ENCODE data around the gene UHMK1. TPM values are rescaled to one million over a fixed set of nuclear protein-coding genes. Genes with fewer than 3 reads are reported as not detected.

UHMK1 gene
- total RNA-seq, 1 experiment from 2014 or later = 75.1 TPM

GRCh38 chr1:162500805-162501204 lies 3.2 kb downstream of the UHMK1 start:
- Histone ChIP-seq H3K4me3 (replicated peaks in 1 of 2; ENCODE audit: low read depth in 1 of 2, low read length in 2 of 2) (no peak overlapping the region), H3K36me3 (ENCODE audit: control insufficient read depth in 1 of 2, insufficient read depth in 2 of 2, low read length in 2 of 2) (peaks cover 23 to 35% of the 10 kb centered on the region in 2 experiments)

GRCh38 chr1:162502077-162502476 lies 4.5 kb downstream of the UHMK1 start:
- no peak for DNase-seq (ENCODE audit: low read depth, low spot score)
- intact Hi-C loops (cut with micrococcal nuclease) = no loop called here
- no peak for TF ChIP-seq POLR2A (IDR thresholded peaks at IDR 0.05; ENCODE audit: borderline replicate concordance, extremely low read depth, insufficient read depth, insufficient read length)
- no peak for TF ChIP-seq TCF7L2 (IDR thresholded peaks at IDR 0.05; ENCODE audit: borderline replicate concordance, extremely low read depth, insufficient read depth, insufficient read length)
- no peak for TF ChIP-seq EZH2phosphoT487 (IDR thresholded peaks at IDR 0.05; ENCODE audit: borderline replicate concordance)
- no peak for TF ChIP-seq CEBPB (IDR thresholded peaks at IDR 0.05; ENCODE audit: low read depth)
- no peak for TF ChIP-seq ZNF274 (IDR thresholded peaks at IDR 0.05; ENCODE audit: low read depth, low read length)
- no peak for TF ChIP-seq JUND (IDR thresholded peaks at IDR 0.05)
- TF ChIP-seq CBX3 (IDR thresholded peaks at IDR 0.05; ENCODE audit: low read depth) = no peak
- no peak for TF ChIP-seq MAX (IDR thresholded peaks at IDR 0.05)
- no peak for TF ChIP-seq SIN3A (IDR thresholded peaks at IDR 0.05; ENCODE audit: low read depth)
- TF ChIP-seq FOSL1 (IDR thresholded peaks at IDR 0.05; ENCODE audit: low read depth) = no peak
- no peak for TF ChIP-seq RAD21 (IDR thresholded peaks at IDR 0.05; ENCODE audit: low read depth)
- TF ChIP-seq ELF1 (IDR thresholded peaks at IDR 0.05; ENCODE audit: borderline replicate concordance, low read depth) = no peak
- TF ChIP-seq EZH2 (IDR thresholded peaks at IDR 0.05) = no peak
- TF ChIP-seq CTCF (IDR thresholded peaks at IDR 0.05 in 2 of 3, conservative IDR thresholded peaks at IDR 0.05 in 1 of 3; ENCODE audit: borderline replicate concordance in 1 of 3, insufficient read depth in 1 of 3, low read depth in 2 of 3, low read length in 2 of 3) = no peak
- no peak for TF ChIP-seq EGR1 (IDR thresholded peaks at IDR 0.05; ENCODE audit: low read depth)
- TF ChIP-seq ZFX (IDR thresholded peaks at IDR 0.05) = no peak
- TF ChIP-seq POLR2AphosphoS5 (IDR thresholded peaks at IDR 0.05; ENCODE audit: low read depth, low read length) = no peak
- no peak for TF ChIP-seq ATF3 (IDR thresholded peaks at IDR 0.05)
- TF ChIP-seq YY1 (IDR thresholded peaks at IDR 0.05; ENCODE audit: extremely low read depth, insufficient replicate concordance, low read depth, low read length) = no peak
- no peak for ATAC-seq
- Histone ChIP-seq H3K9me2 (ENCODE audit: insufficient read depth) (no peaks in the 10 kb centered on the region), H3K79me2 (ENCODE audit: insufficient read depth, low read length) (peaks cover 74% of the 10 kb centered on the region), H2AFZ (ENCODE audit: low read depth, low read length, poor library complexity, severe bottlenecking) (no peak overlapping the region), H3K27me3 (ENCODE audit: insufficient read depth, low read length) (no peaks in the 10 kb centered on the region), H3K27ac (ENCODE audit: low read depth, low read length) (no peak overlapping the region), H4K20me1 (ENCODE audit: insufficient read depth) (no peaks in the 10 kb centered on the region; the same call in 1 of the 2 replicates), H3K4me2 (ENCODE audit: low read length) (no peak overlapping the region), H3K4me3 (replicated peaks in 1 of 2; ENCODE audit: low read depth in 1 of 2, low read length in 2 of 2) (no peak overlapping the region), H3K9me3 (ENCODE audit: control insufficient read depth in 1 of 2, insufficient read depth in 1 of 2, low read depth in 1 of 2, low read length in 2 of 2) (no peaks in the 10 kb centered on the region), H3K36me3 (ENCODE audit: control insufficient read depth in 1 of 2, insufficient read depth in 2 of 2, low read length in 2 of 2) (peaks cover 24 to 41% of the 10 kb centered on the region in 2 experiments), H3K4me1 (ENCODE audit: control insufficient read depth in 1 of 2, insufficient read depth in 2 of 2, low read length in 2 of 2) (peaks cover 9 to 13% of the 10 kb centered on the region in 2 experiments), H3K9ac (ENCODE audit: low read length) (no peak overlapping the region)
- RAD21 ChIA-PET (ENCODE audit: low non-redundant PET in 1 of 2, low total read pairs in 2 of 2, uncharacterized antibody in 2 of 2, unreplicated experiment in 2 of 2) = no interaction called here
- no TSS peak for BruUV-seq (replicated peaks)
- CTCF ChIA-PET = no interaction called here
- POLR2A ChIA-PET = no interaction called here

More at GRCh38 chr1:162500805-162501204, 3.2 kb downstream of the UHMK1 start:
- ATAC-seq (no peak), DNase-seq (ENCODE audit: low read depth, low spot score) (no peak)
- Histone ChIP-seq H2AFZ (ENCODE audit: low read depth, low read length, poor library complexity, severe bottlenecking) (no peak overlapping the region), H3K27me3 (ENCODE audit: insufficient read depth, low read length) (no peaks in the 10 kb centered on the region), H3K79me2 (ENCODE audit: insufficient read depth, low read length) (peaks cover 66% of the 10 kb centered on the region), H4K20me1 (ENCODE audit: insufficient read depth) (no peaks in the 10 kb centered on the region; the same call in 1 of the 2 replicates), H3K4me1 (ENCODE audit: control insufficient read depth in 1 of 2, insufficient read depth in 2 of 2, low read length in 2 of 2) (peaks cover 9 to 14% of the 10 kb centered on the region in 2 experiments), H3K27ac (ENCODE audit: low read depth, low read length) (no peak overlapping the region), H3K9me3 (ENCODE audit: control insufficient read depth in 1 of 2, insufficient read depth in 1 of 2, low read depth in 1 of 2, low read length in 2 of 2) (no peaks in the 10 kb centered on the region), H3K4me2 (ENCODE audit: low read length) (no peak overlapping the region), H3K9ac (ENCODE audit: low read length) (no peak overlapping the region), H3K9me2 (ENCODE audit: insufficient read depth) (no peaks in the 10 kb centered on the region)
- POLR2A ChIA-PET = interaction anchor here (1.1 kb wide), 1 partner anchor 10 kb away, joined by 3 read pairs; no protein-coding TSS in a partner anchor
- RAD21 ChIA-PET (ENCODE audit: low non-redundant PET in 1 of 2, low total read pairs in 2 of 2, uncharacterized antibody in 2 of 2, unreplicated experiment in 2 of 2) = no interaction called here
- intact Hi-C loops (cut with micrococcal nuclease) = no loop called here
- no peak for TF ChIP-seq EZH2 (IDR thresholded peaks at IDR 0.05)
- TF ChIP-seq SRF (IDR thresholded peaks at IDR 0.05; ENCODE audit: low read depth) = no peak
- no peak for TF ChIP-seq SIN3A (IDR thresholded peaks at IDR 0.05; ENCODE audit: low read depth)
- no peak for TF ChIP-seq SP1 (IDR thresholded peaks at IDR 0.05; ENCODE audit: low read depth)
- CTCF ChIA-PET = no interaction called here
- BruUV-seq (replicated peaks) = no TSS peak

Data from HCT116 (cell line).